ENCODE results near the gene SCG2.
A peak's percentile ranks its signal among the peaks of the same experiment; 100 is the strongest.

Gene SCG2, protein sequence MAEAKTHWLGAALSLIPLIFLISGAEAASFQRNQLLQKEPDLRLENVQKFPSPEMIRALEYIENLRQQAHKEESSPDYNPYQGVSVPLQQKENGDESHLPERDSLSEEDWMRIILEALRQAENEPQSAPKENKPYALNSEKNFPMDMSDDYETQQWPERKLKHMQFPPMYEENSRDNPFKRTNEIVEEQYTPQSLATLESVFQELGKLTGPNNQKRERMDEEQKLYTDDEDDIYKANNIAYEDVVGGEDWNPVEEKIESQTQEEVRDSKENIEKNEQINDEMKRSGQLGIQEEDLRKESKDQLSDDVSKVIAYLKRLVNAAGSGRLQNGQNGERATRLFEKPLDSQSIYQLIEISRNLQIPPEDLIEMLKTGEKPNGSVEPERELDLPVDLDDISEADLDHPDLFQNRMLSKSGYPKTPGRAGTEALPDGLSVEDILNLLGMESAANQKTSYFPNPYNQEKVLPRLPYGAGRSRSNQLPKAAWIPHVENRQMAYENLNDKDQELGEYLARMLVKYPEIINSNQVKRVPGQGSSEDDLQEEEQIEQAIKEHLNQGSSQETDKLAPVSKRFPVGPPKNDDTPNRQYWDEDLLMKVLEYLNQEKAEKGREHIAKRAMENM

DNA sequence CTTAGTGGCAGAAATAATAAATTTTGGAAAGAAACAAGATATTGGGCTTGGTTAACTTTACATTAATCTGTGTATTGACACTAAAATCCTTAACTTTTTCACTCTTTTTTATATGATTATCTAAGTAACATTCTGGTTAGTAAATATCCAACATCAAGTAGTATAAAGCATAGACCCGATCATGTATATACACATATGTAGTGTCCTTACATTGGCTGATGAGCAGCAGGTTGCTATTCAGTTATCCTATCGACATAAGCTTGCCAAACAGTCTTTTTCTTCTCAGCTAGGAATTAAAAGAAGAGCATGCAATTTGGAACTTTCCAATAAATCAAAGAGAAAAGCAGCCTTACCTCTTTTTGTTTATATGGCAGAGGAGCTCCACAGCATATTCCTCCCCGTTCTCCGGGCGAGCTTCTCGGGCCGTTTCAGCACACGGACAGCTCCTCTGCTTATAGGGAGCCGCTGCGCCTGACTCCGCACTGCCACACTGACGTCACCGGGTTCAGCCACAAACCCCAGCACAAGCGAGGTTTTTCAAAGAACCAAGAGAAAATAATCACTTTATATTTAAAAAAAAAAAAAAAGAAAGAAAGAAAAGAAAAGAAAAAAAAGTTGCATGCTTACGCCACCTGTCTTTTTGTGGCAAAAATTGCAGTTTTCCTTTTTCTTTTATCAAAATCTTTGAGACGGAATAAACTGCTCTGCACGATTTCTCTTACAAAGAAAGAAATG is at the start of gene SCG2:
SCG2 (minus strand) TSS at position 430 of the 735 bp plus-strand sequence. CDS start 3,079 bp downstream, outside the sequence.
- peak; percentile 54 to 96 (median 78) for DNase-seq
- intact Hi-C loops (cut with DNase I) = loop anchor here (2.0 kb wide), 1 partner anchor 631 kb away; no protein-coding TSS in a partner anchor

DNA sequence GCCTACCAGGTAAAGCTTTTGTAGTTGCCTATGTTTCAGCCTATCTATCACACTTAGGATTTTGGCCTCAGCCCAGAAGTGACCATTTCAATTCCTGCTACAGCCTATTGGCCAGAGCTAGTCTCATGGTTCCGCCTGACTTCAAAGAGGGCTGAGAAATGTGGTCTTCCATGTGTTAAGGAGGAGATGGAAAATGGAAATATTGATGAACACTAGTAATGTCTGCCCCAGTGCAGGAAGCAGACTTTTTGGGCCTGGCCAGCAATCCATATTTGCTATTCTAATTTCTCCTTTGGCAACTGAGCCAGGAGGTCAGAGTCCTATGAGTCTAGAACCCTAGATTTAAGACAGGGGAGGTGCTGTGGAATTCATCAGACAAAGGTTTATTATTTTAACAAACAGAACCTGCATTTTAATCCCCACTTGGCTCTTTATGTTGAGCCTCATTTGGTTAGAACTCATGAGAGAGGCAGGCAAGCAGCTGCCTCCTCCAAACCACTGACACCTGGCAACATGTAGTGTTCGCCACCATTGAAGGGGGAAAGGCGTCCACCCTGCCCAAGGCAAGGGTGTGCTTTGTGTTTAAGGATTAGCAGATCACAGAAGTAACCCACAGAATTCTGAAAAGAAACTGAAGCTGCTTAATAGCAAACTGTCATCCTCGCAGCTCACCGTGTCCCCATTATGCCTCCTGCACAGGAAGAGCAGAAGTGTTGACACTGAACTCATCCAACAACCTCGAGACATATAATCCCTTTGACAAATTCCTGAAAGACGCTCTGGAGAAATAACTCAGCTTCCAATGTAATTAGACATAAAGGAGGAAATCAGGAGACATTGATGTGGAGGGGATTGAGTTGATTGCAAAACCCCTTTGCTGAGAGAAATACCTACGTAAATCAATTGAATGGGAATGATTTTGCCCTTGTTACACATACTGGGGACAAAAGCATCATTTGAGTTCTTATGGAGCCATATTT is 47.7 kb upstream of the SCG2 start:
- intact Hi-C loops (cut with DNase I) = no loop called here
- no peak for DNase-seq

DNA sequence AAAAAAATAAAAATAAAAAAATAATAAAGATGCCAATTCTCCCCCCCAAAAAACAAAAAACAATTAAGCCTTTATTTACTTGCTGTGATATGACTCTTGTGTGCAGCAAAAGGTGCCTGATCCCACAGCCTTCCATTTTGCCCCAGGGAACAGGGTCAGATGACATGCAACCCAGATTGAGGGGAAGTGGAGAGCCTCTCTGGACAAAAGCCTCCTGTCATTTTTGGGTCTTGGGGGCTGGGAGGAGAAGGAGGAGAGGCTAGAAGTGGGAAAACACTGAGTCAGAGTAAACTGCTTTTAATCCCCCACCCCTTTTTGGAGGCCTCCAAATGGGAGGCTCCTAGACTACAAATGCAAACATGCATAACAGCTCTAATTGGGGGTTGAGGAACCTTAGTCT is 46.6 kb upstream of the SCG2 start:
- no peak for DNase-seq
- intact Hi-C loops (cut with DNase I) = no loop called here

DNA sequence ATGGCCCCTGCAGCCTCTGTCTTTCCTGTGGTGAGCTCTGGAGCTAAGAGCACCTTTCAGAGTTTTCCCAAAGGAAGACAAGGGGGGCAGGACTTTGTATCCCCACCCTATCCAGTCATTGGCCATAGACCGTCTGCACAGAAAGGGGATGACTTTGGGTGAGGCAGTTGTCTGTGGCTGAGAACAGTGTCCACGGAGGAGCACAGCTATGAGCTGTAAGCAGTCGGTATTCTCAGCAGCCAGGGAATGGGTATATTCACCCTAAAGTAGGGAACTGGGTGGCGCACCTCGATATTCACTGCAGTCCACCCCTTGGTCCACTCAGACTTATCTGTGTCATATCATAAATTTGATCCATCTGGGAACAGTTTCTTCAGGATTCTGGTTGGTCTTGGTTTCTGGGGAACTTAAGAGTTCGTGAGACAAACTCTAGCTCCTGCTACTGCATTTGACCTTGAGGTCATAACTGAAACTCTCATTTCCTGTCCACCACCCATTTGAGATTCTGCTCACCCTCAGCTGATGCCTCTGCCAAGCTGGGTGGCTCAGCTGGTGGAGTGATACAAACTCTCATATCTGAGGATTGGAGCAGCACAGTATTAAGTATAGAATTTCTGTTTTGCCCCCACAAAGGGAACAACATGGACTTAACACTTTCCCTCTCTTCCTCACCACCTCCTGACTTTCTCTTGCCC is 45.2 kb upstream of the SCG2 start:
- intact Hi-C loops (cut with DNase I) = no loop called here

DNA sequence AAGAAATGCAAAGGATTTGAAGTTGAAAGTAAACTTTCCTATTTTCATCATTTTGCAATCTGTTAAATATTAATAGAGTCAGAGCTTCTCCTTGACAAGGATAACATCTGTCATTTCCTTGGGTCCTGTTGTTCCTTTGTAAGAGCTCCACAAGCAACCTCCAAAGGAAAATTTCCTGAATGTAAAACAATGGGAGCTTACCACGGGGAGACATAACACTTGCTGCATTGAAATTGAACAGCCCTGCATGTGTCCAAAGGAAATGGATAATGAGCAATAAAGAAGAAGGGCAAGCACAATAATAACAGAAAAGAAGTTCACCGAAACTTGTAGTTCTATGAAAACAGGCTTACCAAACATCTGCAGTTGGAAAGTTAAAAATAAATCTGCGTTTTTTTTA is 42.0 kb upstream of the SCG2 start:
- intact Hi-C loops (cut with DNase I) = no loop called here
- no peak for DNase-seq

More for the DNA sequence above, 45.2 kb upstream of the SCG2 start:
- no peak for DNase-seq

DNA sequence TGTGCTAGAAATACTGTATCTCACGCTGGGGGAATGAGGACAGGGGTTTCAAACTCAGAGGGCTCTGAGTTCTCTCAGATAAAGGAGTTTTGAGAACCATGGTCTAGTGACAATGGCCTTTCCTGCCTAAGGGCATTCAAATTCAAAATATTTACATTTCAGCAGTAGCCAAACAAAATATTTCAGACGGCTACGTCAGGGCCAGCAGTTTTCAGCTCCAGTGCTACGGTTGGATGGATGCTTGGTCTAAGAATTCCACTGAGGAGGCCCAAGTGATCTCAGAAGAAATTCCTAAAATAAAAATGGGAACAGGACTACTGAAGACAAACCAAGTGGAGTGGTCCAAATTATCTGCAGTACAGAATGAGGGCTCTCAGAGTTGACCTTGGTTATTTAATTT is 41.1 kb upstream of the SCG2 start:
- no peak for DNase-seq
- intact Hi-C loops (cut with DNase I) = no loop called here

DNA sequence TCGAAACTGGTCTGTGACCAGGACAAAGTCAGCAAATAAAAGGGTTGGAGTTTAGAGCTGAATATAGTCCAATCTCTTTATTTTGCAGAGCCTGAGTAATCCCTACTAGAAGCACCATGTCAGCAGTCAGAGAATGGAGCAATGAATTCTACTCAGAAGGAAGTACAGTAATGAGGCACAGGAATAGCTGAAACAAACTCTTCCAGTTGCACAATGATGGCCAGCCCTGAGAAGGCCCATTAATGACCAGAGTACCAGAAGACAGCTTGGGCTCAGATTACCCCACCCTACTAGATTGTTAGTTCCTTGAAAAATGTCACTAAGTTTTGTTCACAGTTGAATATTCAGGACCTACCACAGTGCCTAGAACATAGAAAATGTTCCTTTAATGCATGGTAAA is 40.3 kb upstream of the SCG2 start:
- no peak for DNase-seq
- intact Hi-C loops (cut with DNase I) = no loop called here

DNA sequence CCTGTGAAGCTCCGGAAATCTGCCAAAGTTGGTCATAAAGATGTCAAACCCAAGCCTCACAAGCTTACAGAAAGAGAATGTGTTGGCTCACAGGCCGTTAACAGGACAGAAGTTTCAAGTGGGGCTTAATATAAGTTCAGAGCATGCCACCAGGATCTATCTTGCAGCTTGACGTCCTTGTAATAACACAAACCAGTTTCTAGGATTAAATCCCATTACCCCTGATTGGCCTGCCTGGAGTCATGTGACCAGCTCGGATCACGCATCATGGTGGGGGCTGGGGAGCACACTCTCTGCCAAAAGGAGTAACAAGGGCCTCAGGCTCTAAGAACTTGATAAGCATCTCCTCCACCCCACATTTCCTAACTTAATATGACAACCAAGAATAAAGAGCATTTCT is 38.9 kb upstream of the SCG2 start:
- no peak for DNase-seq
- intact Hi-C loops (cut with DNase I) = no loop called here

DNA sequence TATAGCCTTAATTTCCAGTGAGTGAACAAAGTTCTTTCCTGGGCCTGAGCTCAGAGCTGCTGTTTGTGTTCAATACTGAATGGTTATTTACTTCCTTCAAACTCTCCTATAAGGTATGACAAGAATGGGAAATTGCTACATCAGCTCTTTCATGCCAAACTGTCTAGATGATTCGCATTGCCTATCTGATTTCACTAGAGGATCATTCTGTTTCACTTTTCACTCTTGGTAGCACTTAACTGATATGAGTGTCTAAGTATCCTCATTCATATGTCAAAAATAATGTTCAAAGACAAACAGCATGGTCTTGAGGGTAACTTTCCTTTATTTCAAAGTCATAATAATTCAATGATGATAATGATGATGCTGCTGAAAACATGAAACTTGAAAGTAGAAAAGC is 32.9 kb upstream of the SCG2 start:
- intact Hi-C loops (cut with DNase I) = no loop called here

DNA sequence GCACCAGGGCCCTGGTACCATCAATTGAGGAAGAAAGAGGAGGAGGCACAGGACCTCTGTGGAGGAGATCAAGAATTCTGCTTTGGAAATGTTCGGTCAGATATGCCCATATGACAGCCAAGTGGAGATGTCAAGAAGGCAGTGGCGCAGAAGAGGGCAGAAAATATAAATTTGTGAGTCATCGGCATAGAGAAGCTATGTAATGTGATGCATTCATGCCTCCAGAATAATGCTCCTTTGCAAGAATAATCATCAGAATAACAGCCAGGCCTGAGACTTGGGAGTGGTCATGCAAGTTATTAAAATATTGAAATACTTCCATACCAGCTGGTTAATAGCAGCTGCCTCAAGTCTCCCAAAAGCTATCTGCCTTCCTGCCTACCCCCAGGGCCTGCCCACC is 32.1 kb upstream of the SCG2 start:
- intact Hi-C loops (cut with DNase I) = no loop called here
- no peak for DNase-seq

More for the DNA sequence above, 32.9 kb upstream of the SCG2 start:
- DNase-seq = no peak

DNA sequence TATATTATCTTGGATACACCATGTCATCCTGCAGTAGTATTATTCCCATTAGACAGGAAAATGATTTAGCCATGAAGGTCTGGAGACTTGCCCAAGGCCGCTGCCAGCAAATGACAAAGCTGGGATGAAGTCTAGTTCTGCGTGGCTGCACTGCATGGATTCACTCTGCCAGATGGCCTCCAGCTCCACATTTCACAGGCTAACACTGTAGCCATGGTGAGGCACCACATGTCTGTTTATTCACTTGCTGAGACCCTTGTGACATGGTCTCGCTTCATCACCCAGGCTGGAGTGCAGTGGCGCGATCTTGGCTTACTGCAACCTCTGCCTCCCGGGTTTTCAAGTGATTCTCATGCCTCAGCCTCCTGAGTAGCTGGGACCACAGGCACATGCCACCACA is 31.5 kb upstream of the SCG2 start:
- intact Hi-C loops (cut with DNase I) = no loop called here
- DNase-seq = no peak

DNA sequence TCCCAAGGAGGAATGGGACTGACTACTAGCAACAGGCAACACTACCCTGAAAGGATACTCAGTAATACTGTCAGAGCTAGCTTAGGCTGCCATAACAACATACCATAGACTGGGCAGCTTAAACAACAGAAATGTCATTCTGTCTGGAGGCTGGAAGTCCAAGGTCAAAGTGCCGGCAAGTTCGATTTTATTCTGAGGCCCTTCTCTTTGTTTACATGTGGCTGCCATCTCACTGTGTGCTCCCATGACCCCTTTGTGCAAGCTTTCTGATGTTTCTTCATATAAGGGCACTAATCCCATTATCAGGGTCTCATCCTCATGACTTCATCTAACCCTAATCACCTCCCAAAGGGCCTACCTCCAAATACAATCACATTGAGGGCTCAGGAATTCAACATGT is 30.7 kb upstream of the SCG2 start:
- intact Hi-C loops (cut with DNase I) = no loop called here
- DNase-seq = no peak

DNA sequence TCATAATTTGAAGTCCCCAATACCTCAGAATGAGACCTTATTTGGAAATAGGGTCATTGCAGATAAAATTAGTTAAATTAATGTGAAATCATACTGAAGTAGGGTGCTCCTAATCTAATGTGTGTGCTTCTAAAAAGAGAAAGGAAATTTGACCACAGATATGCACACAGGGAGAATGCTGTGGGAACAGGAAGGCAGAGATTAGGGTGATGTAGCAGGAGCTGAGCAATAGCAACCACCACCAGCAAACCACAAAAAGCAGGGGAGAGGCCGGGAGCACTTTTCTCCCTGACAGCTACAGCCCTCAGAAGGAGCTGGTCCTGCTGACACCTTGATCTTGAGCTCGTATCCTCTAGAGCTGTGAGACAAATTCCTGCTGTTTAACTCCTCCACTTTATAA is 24.6 kb upstream of the SCG2 start:
- DNase-seq = no peak
- intact Hi-C loops (cut with DNase I) = no loop called here

DNA sequence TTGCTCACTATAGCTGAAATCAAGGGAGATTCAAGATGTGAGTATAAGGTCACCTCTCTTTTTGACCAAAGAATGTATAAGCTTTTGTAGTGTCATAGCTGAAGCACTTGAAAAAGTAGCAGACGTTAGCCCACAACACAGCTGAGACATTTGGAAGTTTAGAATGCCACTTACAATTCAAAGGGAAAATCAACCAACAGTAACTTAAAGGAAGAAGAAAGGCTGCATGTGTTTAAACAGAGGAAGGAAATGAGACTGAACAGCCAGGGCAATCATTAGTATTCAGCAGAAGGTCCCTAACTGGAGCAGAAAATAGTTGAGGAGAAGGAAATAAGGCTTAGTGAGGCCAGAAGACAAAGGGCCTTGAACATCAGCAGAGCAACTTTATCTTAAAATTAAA is 23.5 kb upstream of the SCG2 start:
- intact Hi-C loops (cut with DNase I) = no loop called here
- no peak for DNase-seq

DNA sequence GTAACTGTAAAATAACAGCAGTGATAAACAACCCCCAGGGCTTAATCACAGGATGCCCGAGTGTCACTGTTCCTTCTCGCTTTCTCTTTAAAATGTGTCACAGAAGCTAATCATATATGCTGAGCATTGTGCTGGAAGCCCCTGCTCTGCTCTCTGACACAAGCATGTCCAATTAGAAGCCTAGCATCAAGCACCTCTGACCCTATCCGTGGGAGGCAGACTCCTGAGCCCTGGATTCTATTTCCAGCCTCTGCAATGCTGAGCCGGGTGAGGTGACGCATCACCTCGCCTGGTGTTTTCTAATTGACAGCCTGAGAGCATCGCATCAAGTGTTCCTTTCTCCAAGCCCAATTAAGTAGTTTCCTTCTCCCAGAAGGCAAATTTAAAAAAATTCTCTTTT is 19.7 kb upstream of the SCG2 start:
- DNase-seq = no peak
- intact Hi-C loops (cut with DNase I) = no loop called here

DNA sequence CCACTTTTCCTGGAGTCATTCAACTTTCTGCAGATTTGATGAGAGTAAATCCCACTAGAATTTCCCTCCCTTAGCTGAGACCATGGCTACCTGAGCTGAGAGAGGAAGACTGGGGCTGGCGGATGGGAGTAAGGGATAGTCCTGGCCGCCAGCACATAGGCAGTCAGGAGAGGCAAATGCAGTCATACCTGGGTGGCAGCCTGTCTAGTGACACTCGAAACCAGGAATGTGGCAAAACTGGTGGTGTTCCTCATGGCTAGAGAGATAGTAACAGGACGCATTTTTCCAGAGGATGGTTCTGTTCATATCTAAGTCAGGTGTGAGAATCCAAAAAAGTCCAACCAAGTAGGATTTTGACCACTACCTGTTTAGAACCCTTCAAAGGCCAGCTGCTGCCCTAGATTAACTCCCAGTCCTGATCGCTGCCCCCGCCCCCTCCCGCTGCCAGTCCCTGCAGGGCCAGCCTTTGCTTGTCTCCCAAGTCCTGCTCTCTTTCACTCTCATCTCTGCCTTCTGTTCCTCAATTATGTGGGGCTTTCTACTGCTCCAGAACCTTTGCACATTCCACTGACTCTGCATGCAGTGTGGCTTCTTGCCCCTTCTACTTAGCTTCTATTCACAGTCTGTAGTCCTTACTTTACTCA is 17.4 kb upstream of the SCG2 start:
- intact Hi-C loops (cut with DNase I) = no loop called here
- no peak for DNase-seq

DNA sequence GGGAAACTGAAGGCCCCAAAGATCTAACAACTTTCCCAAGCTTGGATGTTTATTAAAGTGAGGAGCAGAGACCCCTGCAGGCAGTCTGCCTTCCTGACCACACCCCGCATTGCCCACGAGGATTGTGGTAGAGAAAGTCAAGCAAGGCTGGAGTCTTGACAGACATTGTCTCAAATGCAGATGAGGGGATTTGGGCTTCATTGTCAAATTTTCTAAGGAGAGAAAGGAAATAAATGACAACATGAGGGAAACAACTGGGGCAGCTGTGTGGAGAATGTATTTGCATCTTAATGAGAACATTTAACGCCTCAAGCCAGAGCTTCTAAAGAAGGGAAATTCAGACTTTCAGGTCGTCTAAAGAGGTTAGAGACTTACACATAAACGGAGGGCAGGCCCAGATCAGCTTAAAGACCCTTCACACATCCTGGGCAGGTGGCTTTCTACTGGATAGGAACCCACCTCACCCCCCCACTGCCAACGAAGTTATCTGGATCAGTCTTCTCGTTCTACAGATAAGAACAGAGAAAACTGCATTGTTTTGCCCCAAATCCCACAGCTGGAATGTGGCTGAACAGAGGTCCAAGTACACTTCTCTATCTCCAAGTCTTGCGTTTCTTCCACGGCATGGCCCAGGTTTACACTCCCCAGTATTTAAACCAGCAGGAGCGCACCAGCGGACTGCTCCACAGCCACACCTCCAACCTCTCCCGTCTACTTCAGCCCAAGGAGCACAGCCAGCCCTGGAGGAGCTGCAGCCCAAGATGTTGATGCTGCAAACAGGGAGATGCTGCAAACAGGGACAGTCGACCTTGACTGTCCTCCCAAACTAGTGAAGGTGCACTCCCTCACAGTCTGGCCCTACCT is 16.2 kb upstream of the SCG2 start:
- no peak for DNase-seq
- intact Hi-C loops (cut with DNase I) = no loop called here

DNA sequence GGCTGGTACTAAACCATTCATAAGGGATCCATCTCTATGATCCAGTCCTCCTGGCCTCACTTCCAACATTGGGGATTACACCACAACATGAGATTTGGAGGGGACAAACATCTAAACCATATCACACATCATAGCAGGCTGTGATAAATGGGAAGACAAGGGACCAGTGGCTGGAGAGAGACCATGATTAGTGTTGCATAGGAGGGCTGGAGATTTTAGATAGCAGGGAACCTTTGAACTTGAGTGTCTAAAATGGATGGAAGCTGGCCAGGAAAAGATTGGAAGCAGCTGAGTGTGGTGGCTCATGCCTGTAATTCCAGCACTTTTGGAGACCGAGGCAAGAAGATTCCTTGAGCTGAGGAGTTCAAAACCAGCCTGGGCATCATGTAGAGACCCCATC is 12.4 kb upstream of the SCG2 start:
- intact Hi-C loops (cut with DNase I) = no loop called here
- DNase-seq = no peak

Measured in posterior cingulate gyrus (tissue), 11 donors.